PC-3 (cell line): Measurements from ENCODE around the gene EIF3M. TPM values are rescaled to one million over a fixed set of nuclear protein-coding genes. Genes with fewer than 3 reads are reported as not detected.
"Not testable (repeated sequence)": the region's sequence is repeated elsewhere in the genome, so short reads cannot be mapped to it uniquely, and the experiment has no call there.

ENCODE experiments used
- ATAC-seq: fragments of 200-7000 bp; cut with Tn5 transposase; 2 replicates; pipeline ENCODE4 v1.9.1; 2020; ENCODE audit warnings: mild to moderate bottlenecking, moderate library complexity
- BruUV-seq: library from RNA; stranded (reverse); fragments of 400-500 nt; replicated peaks from 2 replicates; lab custom pipeline; 2021; lab: Mats Ljungman, UMichigan
- CTCF ChIA-PET: fragments of 300-600 bp; sonication (Branson Sonifier 250); formaldehyde crosslinking; loops from one replicate; lab custom pipeline; 2022; ENCODE audit warnings: antibody characterized with exemption; lab: Charles Lee
- POLR2A ChIA-PET: fragments of 300-600 bp; sonication (Branson Sonifier 250); formaldehyde crosslinking; loops from one replicate; lab custom pipeline; 2022; ENCODE audit warnings: antibody characterized with exemption; ENCODE audit not compliant: unreplicated experiment; lab: Charles Lee
- DNase-seq: peaks from one replicate; pipeline ENCODE4 v3.0.0-alpha.2; 2015
- H2AFZ ChIP-seq: fragments of 300-600 bp; sonication (generic); 2 replicates; pipeline ENCODE4 v1.6.0; 2016; ENCODE audit warnings: antibody characterized with exemption, low read length
- H3F3A ChIP-seq: fragments of 300-600 bp; sonication (generic); one replicate; pipeline ENCODE4 v1.6.0; 2017; ENCODE audit warnings: antibody characterized with exemption, low read length, control low read depth, mild to moderate bottlenecking; ENCODE audit not compliant: unreplicated experiment
- H3K27ac ChIP-seq: fragments of 300-600 bp; sonication (generic); 2 replicates; pipeline ENCODE4 v1.5.1; 2016; ENCODE audit warnings: mild to moderate bottlenecking, low read length
- H3K27me3 ChIP-seq: fragments of 300-600 bp; sonication (generic); 2 replicates; pipeline ENCODE4 v1.6.1; 2016; ENCODE audit warnings: low read length, mixed read lengths
- H3K36me3 ChIP-seq: fragments of 300-600 bp; sonication (generic); 2 replicates; pipeline ENCODE4 v1.6.1; 2016; ENCODE audit warnings: low read depth, mixed run types, low read length, mixed read lengths
- H3K4me1 ChIP-seq: fragments of 300-600 bp; sonication (generic); 2 replicates; pipeline ENCODE4 v1.5.1; 2016; ENCODE audit warnings: low read length; ENCODE audit not compliant: insufficient read depth
- H3K4me2 ChIP-seq: fragments of 300-600 bp; sonication (generic); 2 replicates; pipeline ENCODE4 v1.6.0; 2016; ENCODE audit warnings: low read length
- H3K4me3 ChIP-seq: fragments of 300-600 bp; sonication (generic); 2 replicates; pipeline ENCODE4 v1.5.1; 2016; ENCODE audit warnings: mild to moderate bottlenecking, low read length, mixed read lengths
- H3K79me2 ChIP-seq: fragments of 300-600 bp; sonication (generic); 2 replicates; pipeline ENCODE4 v1.6.1; 2017; ENCODE audit warnings: low read length, mixed read lengths
- H3K9ac ChIP-seq: fragments of 300-600 bp; sonication (generic); 2 replicates; pipeline ENCODE4 v1.6.0; 2016; ENCODE audit warnings: mild to moderate bottlenecking, low read length
- H3K9me2 ChIP-seq: fragments of 300-600 bp; sonication (generic); replicated peaks from 2 replicates; pipeline ENCODE4 v1.6.1; 2016; ENCODE audit warnings: mixed run types, low read length, mixed read lengths
- H3K9me3 ChIP-seq: fragments of 300-600 bp; sonication (generic); 2 replicates; pipeline ENCODE4 v1.6.1; 2016; ENCODE audit warnings: low read length, mixed read lengths
- H4K20me1 ChIP-seq: fragments of 300-600 bp; sonication (generic); 2 replicates; pipeline ENCODE4 v1.6.1; 2016; ENCODE audit warnings: low read length, mixed read lengths
- EZH2 ChIP-seq: fragments of 300-600 bp; sonication (generic); IDR thresholded peaks from one replicate; pipeline ENCODE4 v1.6.1; 2017; ENCODE audit warnings: antibody characterized with exemption, mild to moderate bottlenecking, low read length; ENCODE audit not compliant: unreplicated experiment
- EZH2phosphoT487 ChIP-seq: fragments of 300-600 bp; sonication (generic); IDR thresholded peaks from 2 replicates; pipeline ENCODE4 v1.6.1; 2018; ENCODE audit warnings: mild to moderate bottlenecking, antibody characterized with exemption, low read length, borderline replicate concordance
- intact Hi-C: fragments of 100-400 bp; cut with micrococcal nuclease; formaldehyde crosslinking; loops from 2 replicates; pipeline ENCODE4 v1.9.0; 2023
- total RNA-seq: library from RNA; depleted of rRNA; stranded (reverse); fragments of >200 nt; gene quantifications from 2 replicates; pipeline ENCODE4 v1.2.3, GENCODE V29; 2014
- TF ChIP-seq, protein P1 (sequence below): fragments of 300-600 bp; sonication (generic); conservative IDR thresholded peaks from 2 replicates; pipeline ENCODE4 v1.5.1; 2017; ENCODE audit warnings: antibody characterized with exemption, low read depth, mild to moderate bottlenecking, low read length

The EIF3M gene
- total RNA-seq, 1 experiment from 2014 or later = 369 TPM

- BruUV-seq = no TSS peak
- DNase-seq (no peak), ATAC-seq (no peak)
- Histone ChIP-seq H2AFZ (no peak overlapping the region), H3K36me3 (peaks cover 76% of the 10 kb centered on the region), H3K9ac (no peak overlapping the region), H3K79me2 (peaks cover 14% of the 10 kb centered on the region; the same call in 1 of the 2 replicates), H3K4me3 (no peak overlapping the region), H3K9me2 (no peaks in the 10 kb centered on the region), H3K9me3 (no peaks in the 10 kb centered on the region), H3K27ac (no peak overlapping the region), H3K4me2 (no peak overlapping the region), H3K4me1 (no peaks in the 10 kb centered on the region), H3K27me3 (no peaks in the 10 kb centered on the region), H3F3A (peaks cover 4% of the 10 kb centered on the region), H4K20me1 (0 out of 2 replicates have a peak, but pooled peaks cover 7% of the 10 kb centered on the region)
- TF ChIP-seq EZH2phosphoT487 = no peak
- intact Hi-C loops = no loop called here
- CTCF ChIA-PET = no interaction called here
- POLR2A ChIA-PET = no interaction called here
Measured at GRCh38 chr11:32597921-32598320, 14.3 kb downstream of the EIF3M start.

DNA sequence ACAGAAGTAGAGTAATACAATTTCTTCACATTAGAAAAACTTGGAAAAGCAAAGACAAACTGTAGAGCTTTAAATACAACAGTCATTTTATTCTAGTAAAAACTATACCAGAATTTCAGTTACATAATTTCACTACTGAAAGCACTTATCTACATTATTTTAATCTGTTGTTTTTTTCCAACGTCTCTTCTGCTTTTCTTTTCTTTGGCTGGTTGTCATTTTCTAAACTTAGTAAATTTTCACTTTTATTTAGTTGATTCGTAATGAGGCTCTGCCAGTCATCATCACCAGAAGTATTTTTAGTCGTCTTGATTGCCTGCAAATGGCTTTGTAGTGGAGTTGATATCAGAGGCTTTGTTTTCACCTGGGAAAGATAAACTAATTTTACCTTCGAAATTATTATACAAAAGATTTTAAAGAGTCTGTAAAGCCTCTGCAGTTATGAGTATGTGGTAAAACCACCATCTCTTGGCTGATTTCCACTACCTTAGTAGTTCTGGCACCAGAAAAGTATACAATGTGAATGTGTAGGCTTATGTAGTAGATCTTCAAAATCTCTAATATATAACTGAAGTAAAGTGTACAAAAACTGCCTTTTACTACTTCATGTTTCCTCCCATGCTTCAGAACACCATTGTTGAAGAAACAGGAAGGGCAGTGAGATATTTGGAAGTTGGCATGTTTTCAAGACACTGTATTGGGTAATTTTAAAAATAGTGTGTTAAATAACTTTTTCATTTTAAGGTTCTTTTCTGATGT lies 19.2 kb downstream of the EIF3M start:
- DNase-seq (peak; percentile 21), ATAC-seq (peak; percentile 46; the same call in 1 of the 2 replicates)
- intact Hi-C loops = loop anchor here (5.0 kb wide), 1 partner anchor 189 kb away; the partner anchor contains the start of gene CCDC73
- 0 out of 2 replicates have a peak, but pooled peaks cover 2% of the 10 kb centered on the region for H4K20me1 ChIP-seq
- ChIA-PET CTCF (no interaction called here), POLR2A (no interaction called here)
- H3K4me2 ChIP-seq = no peak overlapping the region
- H3K27ac ChIP-seq = no peak overlapping the region
- 0 out of 2 replicates have a peak, but pooled peaks cover 4% of the 10 kb centered on the region for H3K9me3 ChIP-seq
- H2AFZ ChIP-seq = no peak overlapping the region
- H3K27me3 ChIP-seq = no peaks in the 10 kb centered on the region
- peaks cover 2% of the 10 kb centered on the region; the same call in 1 of the 2 replicates for H3K79me2 ChIP-seq
- H3K4me3 ChIP-seq = no peak overlapping the region
- no TSS peak for BruUV-seq
- peaks cover 71% of the 10 kb centered on the region for H3K36me3 ChIP-seq
- no peaks in the 10 kb centered on the region for H3K9me2 ChIP-seq
- no peaks in the 10 kb centered on the region for H3K4me1 ChIP-seq
- TF ChIP-seq EZH2 (no peak), EZH2phosphoT487 (no peak)
- TF ChIP-seq, protein P1, sequence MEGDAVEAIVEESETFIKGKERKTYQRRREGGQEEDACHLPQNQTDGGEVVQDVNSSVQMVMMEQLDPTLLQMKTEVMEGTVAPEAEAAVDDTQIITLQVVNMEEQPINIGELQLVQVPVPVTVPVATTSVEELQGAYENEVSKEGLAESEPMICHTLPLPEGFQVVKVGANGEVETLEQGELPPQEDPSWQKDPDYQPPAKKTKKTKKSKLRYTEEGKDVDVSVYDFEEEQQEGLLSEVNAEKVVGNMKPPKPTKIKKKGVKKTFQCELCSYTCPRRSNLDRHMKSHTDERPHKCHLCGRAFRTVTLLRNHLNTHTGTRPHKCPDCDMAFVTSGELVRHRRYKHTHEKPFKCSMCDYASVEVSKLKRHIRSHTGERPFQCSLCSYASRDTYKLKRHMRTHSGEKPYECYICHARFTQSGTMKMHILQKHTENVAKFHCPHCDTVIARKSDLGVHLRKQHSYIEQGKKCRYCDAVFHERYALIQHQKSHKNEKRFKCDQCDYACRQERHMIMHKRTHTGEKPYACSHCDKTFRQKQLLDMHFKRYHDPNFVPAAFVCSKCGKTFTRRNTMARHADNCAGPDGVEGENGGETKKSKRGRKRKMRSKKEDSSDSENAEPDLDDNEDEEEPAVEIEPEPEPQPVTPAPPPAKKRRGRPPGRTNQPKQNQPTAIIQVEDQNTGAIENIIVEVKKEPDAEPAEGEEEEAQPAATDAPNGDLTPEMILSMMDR = no peak
- no peak overlapping the region for H3K9ac ChIP-seq
- peaks cover 5% of the 10 kb centered on the region for H3F3A ChIP-seq

DNA sequence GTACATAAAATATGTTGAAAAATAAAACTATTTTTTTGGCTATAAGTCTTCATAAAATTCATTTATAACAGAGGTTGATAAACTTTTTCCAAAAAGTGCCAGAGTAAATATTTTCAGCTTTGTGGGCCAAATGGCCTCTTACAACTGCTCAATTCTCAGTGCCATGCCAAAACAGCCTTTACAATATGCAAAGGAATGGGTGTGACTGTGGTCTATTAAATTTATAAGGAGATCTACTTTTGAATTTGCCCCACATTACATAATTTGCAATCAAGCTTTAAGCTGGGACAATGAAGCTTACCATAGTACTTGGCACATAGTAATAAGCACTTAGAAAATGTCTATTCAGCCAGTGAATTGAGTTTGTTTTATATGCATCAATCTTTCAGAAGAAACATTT lies 22.6 kb downstream of the EIF3M start:
- no peak for ATAC-seq
- POLR2A ChIA-PET = no interaction called here
- TF ChIP-seq EZH2phosphoT487 (no peak), EZH2 (no peak)
- TF ChIP-seq, protein P1 = no peak
- no TSS peak for BruUV-seq
- H3K4me2 ChIP-seq = no peak overlapping the region
- H4K20me1 ChIP-seq = 0 out of 2 replicates have a peak, but pooled peaks cover 2% of the 10 kb centered on the region
- H3K27me3 ChIP-seq = no peaks in the 10 kb centered on the region
- peaks cover 47% of the 10 kb centered on the region for H3K36me3 ChIP-seq
- no peaks in the 10 kb centered on the region for H3K9me2 ChIP-seq
- H3K4me1 ChIP-seq = no peaks in the 10 kb centered on the region
- H3K27ac ChIP-seq = no peak overlapping the region
- no peak overlapping the region for H3K9ac ChIP-seq
- intact Hi-C loops = no loop called here
- 0 out of 2 replicates have a peak, but pooled peaks cover 4% of the 10 kb centered on the region for H3K9me3 ChIP-seq
- H2AFZ ChIP-seq = no peak overlapping the region
- DNase-seq = no peak
- no peaks in the 10 kb centered on the region for H3K79me2 ChIP-seq
- CTCF ChIA-PET = no interaction called here
- H3F3A ChIP-seq = peaks cover 5% of the 10 kb centered on the region
- H3K4me3 ChIP-seq = no peak overlapping the region

DNA sequence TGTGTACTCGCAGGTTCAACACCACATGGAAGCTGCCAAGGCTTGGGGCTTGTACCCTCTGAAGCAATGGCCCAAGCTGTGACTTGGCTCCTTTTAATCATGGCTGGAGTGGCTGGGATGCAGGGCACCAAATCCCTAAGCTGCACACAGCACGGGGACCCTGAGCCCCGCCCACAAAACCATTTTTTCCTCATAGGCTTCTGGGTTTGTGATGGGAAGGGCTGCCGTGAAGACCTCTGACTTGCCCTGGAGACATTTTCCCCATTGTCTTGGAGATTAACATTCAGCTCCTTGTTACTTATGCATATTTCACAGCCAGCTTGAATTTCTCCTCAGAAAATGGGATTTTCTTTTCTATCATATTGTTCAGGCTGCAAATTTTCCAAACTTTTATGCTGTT lies 25.2 kb downstream of the EIF3M start:
- ATAC-seq, POLR2A ChIA-PET, intact Hi-C loops, BruUV-seq, H3K4me3 ChIP-seq, H3K4me2 ChIP-seq, DNase-seq, H3K79me2 ChIP-seq, CTCF ChIA-PET, H3K9ac ChIP-seq, H4K20me1 ChIP-seq, H3F3A ChIP-seq, H3K4me1 ChIP-seq, H3K9me3 ChIP-seq, H3K9me2 ChIP-seq, H2AFZ ChIP-seq, H3K27me3 ChIP-seq, H3K27ac ChIP-seq: not testable (repeated sequence)
- H3K36me3 ChIP-seq = peaks cover 23% of the 10 kb centered on the region
